Measurements from ENCODE around the gene JAZF1. TPM values are rescaled to one million over a fixed set of nuclear protein-coding genes. Genes with fewer than 3 reads are reported as not detected.

Gene JAZF1
- total RNA-seq, 1 experiment from 2014 or later = 9.1 TPM

DNA sequence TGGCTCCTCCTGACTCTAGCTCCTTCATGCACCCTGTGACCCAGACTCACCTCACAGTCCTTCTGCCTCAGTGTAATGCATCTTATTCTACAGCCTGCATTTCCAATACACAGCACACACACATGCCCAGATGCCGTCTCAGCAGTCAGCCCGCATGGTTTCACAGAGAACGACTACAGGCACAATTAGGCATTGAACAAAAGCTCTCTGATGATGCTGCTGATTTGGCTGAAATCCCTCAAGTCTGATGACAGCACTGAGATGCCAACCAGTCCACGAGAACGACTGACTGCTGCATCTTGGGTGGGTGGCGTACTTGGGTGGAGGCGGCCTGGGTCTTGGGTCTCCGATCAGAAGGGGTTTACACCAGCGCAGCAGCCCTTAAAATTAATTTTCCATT, 240.3 kb downstream of the JAZF1 start:
- Histone ChIP-seq H2BK20ac (ENCODE audit: low read depth, low read length, poor library complexity, severe bottlenecking) (no peak overlapping the region), H3K4ac (ENCODE audit: low read depth, low read length) (no peak overlapping the region), H2BK12ac (ENCODE audit: insufficient read length, low read depth, low read length) (no peak overlapping the region), H2AK5ac (ENCODE audit: insufficient read length, low read length) (no peak overlapping the region), H3K14ac (ENCODE audit: insufficient read depth, low read length) (no peak overlapping the region), H3K9ac (ENCODE audit: extremely low read depth, insufficient read length, low read length) (no peak overlapping the region), H3K18ac (ENCODE audit: insufficient read length, low read depth, low read length) (no peak overlapping the region), H4K8ac (replicated peaks; ENCODE audit: insufficient read length, low read depth, low read length) (no peak overlapping the region), H3K79me2 (ENCODE audit: insufficient read depth, low read length) (no peaks in the 10 kb centered on the region), H3K56ac (ENCODE audit: insufficient read length, low read depth, low read length) (no peak overlapping the region), H3T11ph (ENCODE audit: low read length) (no peak overlapping the region), H4K91ac (ENCODE audit: insufficient read length, low read depth, low read length) (no peak overlapping the region), H2BK15ac (ENCODE audit: low read depth, low read length) (no peak overlapping the region), H3K9me3 (ENCODE audit: control insufficient read depth, low read depth, low read length) (no peaks in the 10 kb centered on the region), H3K4me1 (ENCODE audit: insufficient read depth, low read length) (no peaks in the 10 kb centered on the region), H4K20me1 (ENCODE audit: control insufficient read depth, insufficient read depth, insufficient read length) (no peaks in the 10 kb centered on the region), H3K23me2 (ENCODE audit: insufficient read length, low read depth, low read length, poor library complexity, severe bottlenecking) (no peaks in the 10 kb centered on the region), H2BK5ac (ENCODE audit: insufficient read length, low read length) (no peak overlapping the region), H3K23ac (ENCODE audit: insufficient read length, low read depth, low read length) (no peak overlapping the region), H2BK120ac (ENCODE audit: low read depth, low read length, poor library complexity, severe bottlenecking) (no peak overlapping the region), H3K4me2 (ENCODE audit: insufficient read depth, insufficient read length, low read length) (no peak overlapping the region), H2AFZ (ENCODE audit: low read length) (no peak overlapping the region), H3K27me3 (ENCODE audit: insufficient read depth, low read length) (no peaks in the 10 kb centered on the region), H3K27ac (ENCODE audit: insufficient read length, low read depth, low read length) (no peak overlapping the region), H4K5ac (ENCODE audit: insufficient read length, low read depth, low read length) (no peak overlapping the region), H3K79me1 (ENCODE audit: insufficient read depth, low read depth, low read length, poor library complexity, severe bottlenecking) (no peaks in the 10 kb centered on the region)
- Mint-ChIP-seq H3K36me3 (ENCODE audit: insufficient read depth in 1 of 3, low read depth in 3 of 3) (no peaks in the 10 kb centered on the region; a peak in 1 of 7 replicates), H3K4me3 (no peak overlapping the region), H3K4me1 (peaks cover 8 to 9% of the 10 kb centered on the region in 2 experiments; a peak in 3 of 4 replicates), H3K27me3 (ENCODE audit: low read depth) (no peaks in the 10 kb centered on the region), H3K27ac (peak overlapping the region in 2 of 3 experiments; percentile 4 to 94; a peak in 3 of 7 replicates), H3K9me3 (no peaks in the 10 kb centered on the region)
- no peak for DNase-seq
- no CpG with 5 or more reads among the region's 9 CpGs for WGBS (ENCODE audit: extremely low coverage, insufficient read length, low lambda C conversion rate)
- TF ChIP-seq CTCF (conservative IDR thresholded peaks at IDR 0.05) = no peak
